Activated B cell treated with CpG ODN at 0.5 μM for 24 hours (primary cell): Measurements from ENCODE around the gene ZC3H12C. TPM values are rescaled to one million over a fixed set of nuclear protein-coding genes. Genes with fewer than 3 reads are reported as not detected.

ENCODE experiments used
- ATAC-seq: fragments of 200-7000 bp; cut with Tn5 transposase; one replicate; pipeline ENCODE4 v1.10.0; 2021; ENCODE audit warnings: low read depth, mild to moderate bottlenecking, moderate library complexity
- CTCF ChIA-PET: fragments of 350-600 bp; sonication (Branson Sonifier 250); formaldehyde crosslinking; loops from one replicate; lab custom pipeline; 2021; ENCODE audit warnings: antibody characterized with exemption; lab: Charles Lee
- POLR2A ChIA-PET: fragments of 350-600 bp; sonication (Branson Sonifier 250); formaldehyde crosslinking; loops from one replicate; lab custom pipeline; 2021; ENCODE audit warnings: antibody characterized with exemption; lab: Charles Lee
- DNase-seq: peaks from one replicate; pipeline ENCODE4 v3.0.0; 2022
- H3K27ac Mint-ChIP-seq: one replicate; pipeline ENCODE4 v1.8.0; 2020; ENCODE audit warnings: mixed read lengths
- H3K27me3 Mint-ChIP-seq: one replicate; pipeline ENCODE4 v1.8.0; 2021; ENCODE audit warnings: mixed read lengths
- H3K36me3 Mint-ChIP-seq: one replicate; pipeline ENCODE4 v1.8.0; 2021; ENCODE audit warnings: low read depth, mixed read lengths
- H3K4me1 Mint-ChIP-seq: one replicate; pipeline ENCODE4 v1.8.0; 2021; ENCODE audit warnings: mixed read lengths
- H3K4me3 Mint-ChIP-seq: one replicate; pipeline ENCODE4 v1.8.0; 2020; ENCODE audit warnings: mild to moderate bottlenecking, mixed read lengths
- H3K9me3 Mint-ChIP-seq: one replicate; pipeline ENCODE4 v1.8.0; 2020; ENCODE audit warnings: mixed read lengths
- CTCF ChIP-seq: fragments of 200-600 bp; IDR thresholded peaks from one replicate; pipeline ENCODE4 v1.8.0; 2022; ENCODE audit warnings: antibody characterized with exemption, mild to moderate bottlenecking
- intact Hi-C: fragments of 100-400 bp; cut with micrococcal nuclease; formaldehyde crosslinking; loops from one replicate; pipeline ENCODE4 v1.15.1; 2024
- total RNA-seq: library from RNA; stranded (reverse); gene quantifications from 2 replicates; pipeline ENCODE4 v1.2.3, GENCODE V29; 2022

ZC3H12C gene
- total RNA-seq, 1 donor from 2014 or later: 0.95 TPM

GRCh38 chr11:110089617-110090282 is 3.4 kb upstream of the ZC3H12C start:
- ATAC-seq: no peak
- Mint-ChIP-seq H3K4me1 (peaks cover 12% of the 10 kb centered on the region), H3K36me3 (no peaks in the 10 kb centered on the region), H3K27ac (no peak overlapping the region), H3K27me3 (peaks cover 31% of the 10 kb centered on the region), H3K4me3 (no peak overlapping the region), H3K9me3 (no peaks in the 10 kb centered on the region)
- no peak for TF ChIP-seq CTCF
- intact Hi-C loops: loop anchor here (5.0 kb wide), 2 partner anchors 227 to 343 kb away; no protein-coding TSS in a partner anchor
- CTCF ChIA-PET: no interaction called here
- no peak for DNase-seq
- POLR2A ChIA-PET: no interaction called here

GRCh38 chr11:110090466-110091026 is 2.6 kb upstream of the ZC3H12C start:
- no peak for DNase-seq
- H3K4me3 Mint-ChIP-seq: no peak overlapping the region
- H3K9me3 Mint-ChIP-seq: no peaks in the 10 kb centered on the region
- peaks cover 35% of the 10 kb centered on the region for H3K27me3 Mint-ChIP-seq
- H3K27ac Mint-ChIP-seq: no peak overlapping the region
- TF ChIP-seq CTCF: no peak
- CTCF ChIA-PET: interaction anchor here (1.1 kb wide), 1 partner anchor 146 kb away, joined by 3 read pairs; no protein-coding TSS in a partner anchor
- no peaks in the 10 kb centered on the region for H3K36me3 Mint-ChIP-seq
- intact Hi-C loops: loop anchor here (5.0 kb wide), 2 partner anchors 228 to 342 kb away; no protein-coding TSS in a partner anchor
- ATAC-seq: no peak
- peaks cover 12% of the 10 kb centered on the region for H3K4me1 Mint-ChIP-seq
- POLR2A ChIA-PET: no interaction called here

- Mint-ChIP-seq H3K4me3 (peak overlapping the region; percentile 88), H3K27ac (no peak overlapping the region), H3K27me3 (peaks cover 38% of the 10 kb centered on the region), H3K4me1 (peaks cover 12% of the 10 kb centered on the region), H3K9me3 (no peaks in the 10 kb centered on the region), H3K36me3 (no peaks in the 10 kb centered on the region)
- no peak for TF ChIP-seq CTCF
- ATAC-seq (no peak), DNase-seq (no peak)
- intact Hi-C loops: loop anchor here (2.0 to 5.0 kb wide), 3 partner anchors 65 to 340 kb away; no protein-coding TSS in a partner anchor
- ChIA-PET CTCF (no interaction called here), POLR2A (no interaction called here)
Observed at GRCh38 chr11:110092111-110092514, 1.1 kb upstream of the ZC3H12C start.

GRCh38 chr11:110093407-110094297 is 460 bp downstream of the ZC3H12C start:
- CTCF ChIA-PET: interaction anchor here (0.6 to 1.0 kb wide), 2 partner anchors 147 to 361 kb away, joined by 4 to 8 read pairs; no protein-coding TSS in a partner anchor
- DNase-seq: peak; percentile 39

More at GRCh38 chr11:110093407-110094297, 460 bp downstream of the ZC3H12C start:
- peak; percentile 32 for ATAC-seq
- H3K27ac Mint-ChIP-seq: no peak overlapping the region
- H3K27me3 Mint-ChIP-seq: peaks cover 43% of the 10 kb centered on the region
- no peaks in the 10 kb centered on the region for H3K36me3 Mint-ChIP-seq
- H3K4me1 Mint-ChIP-seq: peaks cover 12% of the 10 kb centered on the region
- no peaks in the 10 kb centered on the region for H3K9me3 Mint-ChIP-seq
- intact Hi-C loops: loop anchor here (1.0 to 5.0 kb wide), 4 partner anchors 67 to 339 kb away; no protein-coding TSS in a partner anchor
- TF ChIP-seq CTCF: no peak
- peak overlapping the region; percentile 80 for H3K4me3 Mint-ChIP-seq
- POLR2A ChIA-PET: interaction anchor here (0.6 to 0.7 kb wide), 3 partner anchors 64 to 337 kb away, joined by 3 to 4 read pairs (median 3); no protein-coding TSS in a partner anchor
